ENCODE data around the gene SCAMP3. TPM values are rescaled to one million over a fixed set of nuclear protein-coding genes. Genes with fewer than 3 reads are reported as not detected.
"Not testable (repeated sequence)": the region's sequence is repeated elsewhere in the genome, so short reads cannot be mapped to it uniquely, and the experiment has no call there.

Gene SCAMP3
- total RNA-seq, 1 donor from 2014 or later: 78.6 TPM

DNA sequence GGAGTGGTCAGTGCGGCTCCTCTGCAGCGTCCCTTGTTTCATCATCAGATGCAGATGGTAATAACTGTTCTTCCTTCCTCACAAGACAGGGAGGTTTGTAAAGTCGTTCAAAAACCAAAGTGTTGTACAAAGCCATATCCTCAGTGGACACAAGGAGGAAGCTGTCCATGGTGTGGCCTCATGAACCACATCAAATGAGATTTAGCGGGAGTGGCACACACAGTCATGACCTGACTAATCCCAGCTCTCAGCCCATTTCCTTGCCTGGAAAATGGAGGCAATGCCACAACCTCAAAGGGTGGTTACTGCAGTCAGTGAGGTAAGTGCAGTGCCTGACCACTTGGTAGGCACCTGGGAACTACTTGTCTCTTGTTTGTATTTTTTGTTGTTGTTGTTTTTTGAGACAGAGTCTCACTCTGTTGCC lies 20.3 kb downstream of the SCAMP3 start:
- peaks cover 2% of the 10 kb centered on the region for H3K27me3 Mint-ChIP-seq

DNA sequence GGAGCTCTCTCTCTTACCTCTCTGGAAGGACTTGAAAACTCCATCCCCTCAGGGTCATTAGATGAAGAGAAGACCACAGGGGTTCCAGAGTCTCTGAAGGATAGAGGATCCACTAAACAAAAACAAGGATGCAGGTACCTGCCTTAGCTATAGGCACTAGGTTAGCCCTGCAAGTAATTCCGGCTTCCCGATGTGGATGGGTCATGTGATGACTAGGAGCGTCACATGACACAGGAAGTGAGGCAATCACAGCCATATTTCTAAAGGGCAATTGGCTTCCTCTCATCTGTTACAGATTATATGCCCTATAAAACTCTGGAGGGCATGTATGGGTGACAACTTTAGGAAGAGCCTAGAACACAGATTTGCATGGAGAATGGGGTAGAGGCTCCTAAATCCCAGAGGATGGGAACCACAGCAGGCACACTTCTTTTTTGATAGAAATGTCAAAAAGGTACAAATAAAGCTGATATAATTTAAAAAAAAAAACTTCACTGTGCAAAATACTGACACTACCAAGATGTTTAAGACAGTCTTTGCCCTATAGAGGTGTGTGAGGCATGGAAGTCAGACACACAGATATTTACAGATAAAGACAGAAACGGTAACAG lies 21.0 kb downstream of the SCAMP3 start:
- ATAC-seq (ENCODE audit: low read depth) (peak; percentile 11), DNase-seq (no peak)
- Mint-ChIP-seq H3K27me3 (peaks cover 2% of the 10 kb centered on the region), H3K27ac (peak overlapping the region; percentile 81), H3K4me1 (peaks cover 42% of the 10 kb centered on the region), H3K9me3 (no peaks in the 10 kb centered on the region), H3K4me3 (peak overlapping the region; percentile 87), H3K36me3 (ENCODE audit: low read depth) (peaks cover 33% of the 10 kb centered on the region)
- intact Hi-C loops (cut with micrococcal nuclease): loop anchor here (5.0 kb wide), 1 partner anchor 36 kb away; the partner anchor contains the start of gene HCN3
- POLR2A ChIA-PET: interaction anchor here (0.5 to 1.8 kb wide), 5 partner anchors 10 to 221 kb away, joined by 3 to 10 read pairs (median 4); no protein-coding TSS in a partner anchor
- CTCF ChIA-PET: interaction anchor here (1.1 to 3.2 kb wide), 3 partner anchors 9 to 74 kb away, joined by 3 to 16 read pairs (median 4); no protein-coding TSS in a partner anchor
- TF ChIP-seq, protein P1, sequence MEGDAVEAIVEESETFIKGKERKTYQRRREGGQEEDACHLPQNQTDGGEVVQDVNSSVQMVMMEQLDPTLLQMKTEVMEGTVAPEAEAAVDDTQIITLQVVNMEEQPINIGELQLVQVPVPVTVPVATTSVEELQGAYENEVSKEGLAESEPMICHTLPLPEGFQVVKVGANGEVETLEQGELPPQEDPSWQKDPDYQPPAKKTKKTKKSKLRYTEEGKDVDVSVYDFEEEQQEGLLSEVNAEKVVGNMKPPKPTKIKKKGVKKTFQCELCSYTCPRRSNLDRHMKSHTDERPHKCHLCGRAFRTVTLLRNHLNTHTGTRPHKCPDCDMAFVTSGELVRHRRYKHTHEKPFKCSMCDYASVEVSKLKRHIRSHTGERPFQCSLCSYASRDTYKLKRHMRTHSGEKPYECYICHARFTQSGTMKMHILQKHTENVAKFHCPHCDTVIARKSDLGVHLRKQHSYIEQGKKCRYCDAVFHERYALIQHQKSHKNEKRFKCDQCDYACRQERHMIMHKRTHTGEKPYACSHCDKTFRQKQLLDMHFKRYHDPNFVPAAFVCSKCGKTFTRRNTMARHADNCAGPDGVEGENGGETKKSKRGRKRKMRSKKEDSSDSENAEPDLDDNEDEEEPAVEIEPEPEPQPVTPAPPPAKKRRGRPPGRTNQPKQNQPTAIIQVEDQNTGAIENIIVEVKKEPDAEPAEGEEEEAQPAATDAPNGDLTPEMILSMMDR (IDR thresholded peaks at IDR 0.05): no peak

More for the DNA sequence above, 20.3 kb downstream of the SCAMP3 start:
- H3K9me3 Mint-ChIP-seq: no peaks in the 10 kb centered on the region
- ChIA-PET POLR2A (interaction anchor here (0.5 to 1.8 kb wide), 5 partner anchors 9 to 284 kb away, joined by 3 to 10 read pairs (median 4); no protein-coding TSS in a partner anchor), CTCF (interaction anchor here (0.6 to 3.2 kb wide), 3 partner anchors 9 to 74 kb away, joined by 3 to 16 read pairs (median 3); partner anchors contain the start of gene FDPS)
- H3K36me3 Mint-ChIP-seq (ENCODE audit: low read depth): peaks cover 26% of the 10 kb centered on the region
- intact Hi-C loops (cut with micrococcal nuclease): loop anchor here (5.0 kb wide), 1 partner anchor 35 kb away; the partner anchor contains the start of gene HCN3
- no peak overlapping the region for H3K27ac Mint-ChIP-seq
- peak overlapping the region; percentile 11 for H3K4me3 Mint-ChIP-seq
- TF ChIP-seq, protein P1 (IDR thresholded peaks at IDR 0.05): no peak
- no peak for DNase-seq
- no peak for ATAC-seq (ENCODE audit: low read depth)
- peaks cover 42% of the 10 kb centered on the region for H3K4me1 Mint-ChIP-seq

DNA sequence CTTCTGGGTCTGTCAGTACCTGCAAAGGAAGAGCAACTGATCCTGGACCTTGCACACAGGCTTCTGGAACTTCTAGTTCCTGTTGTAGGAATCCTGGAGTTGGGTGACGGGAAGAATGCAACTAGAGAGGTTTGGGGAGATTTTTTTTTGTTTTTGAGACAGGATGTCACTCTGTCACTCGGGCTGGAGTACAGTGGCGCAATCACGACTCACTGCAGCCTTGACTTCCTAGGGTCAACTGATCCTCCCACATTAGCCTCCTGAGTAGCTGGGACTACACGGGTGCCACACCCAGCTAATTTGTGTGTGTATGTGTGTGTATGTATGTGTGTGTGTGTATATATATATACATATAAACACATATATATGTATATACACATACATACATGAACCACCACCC lies 25.7 kb downstream of the SCAMP3 start:
- no peaks in the 10 kb centered on the region for H3K9me3 Mint-ChIP-seq
- no peaks in the 10 kb centered on the region for H3K27me3 Mint-ChIP-seq
- peaks cover 38% of the 10 kb centered on the region for H3K36me3 Mint-ChIP-seq (ENCODE audit: low read depth)
- POLR2A ChIA-PET: no interaction called here
- TF ChIP-seq, protein P1 (IDR thresholded peaks at IDR 0.05): no peak
- ATAC-seq (ENCODE audit: low read depth): no peak
- CTCF ChIA-PET: no interaction called here
- H3K27ac Mint-ChIP-seq: no peak overlapping the region
- intact Hi-C loops (cut with micrococcal nuclease): no loop called here
- DNase-seq: no peak
- peaks cover 20% of the 10 kb centered on the region for H3K4me1 Mint-ChIP-seq
- no peak overlapping the region for H3K4me3 Mint-ChIP-seq

DNA sequence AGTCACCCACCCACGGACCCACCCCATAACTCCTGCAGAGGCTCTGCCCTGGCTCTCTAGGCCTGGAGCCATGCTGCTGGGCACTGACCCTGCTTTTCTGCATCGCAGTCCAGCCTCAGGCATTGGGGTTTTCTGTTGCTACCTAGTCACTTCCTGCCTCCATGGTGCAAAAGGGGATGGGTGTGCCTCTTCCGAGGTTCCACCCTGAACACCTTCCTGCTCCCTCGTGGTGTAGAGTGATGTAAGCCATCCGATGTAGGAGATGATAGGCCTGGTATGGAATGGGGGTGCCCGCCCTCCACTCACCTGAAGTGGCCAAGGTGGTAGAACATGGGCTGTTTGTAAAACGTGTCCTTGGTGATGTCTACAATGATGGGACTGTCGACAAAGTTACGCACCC lies 26.8 kb downstream of the SCAMP3 start:
- POLR2A ChIA-PET; H3K4me1 Mint-ChIP-seq; H3K4me3 Mint-ChIP-seq; H3K27me3 Mint-ChIP-seq; CTCF ChIA-PET; ATAC-seq (ENCODE audit: low read depth); H3K27ac Mint-ChIP-seq; H3K9me3 Mint-ChIP-seq; DNase-seq; intact Hi-C loops (cut with micrococcal nuclease): not testable (repeated sequence)
- peaks cover 34% of the 10 kb centered on the region for H3K36me3 Mint-ChIP-seq (ENCODE audit: low read depth)

DNA sequence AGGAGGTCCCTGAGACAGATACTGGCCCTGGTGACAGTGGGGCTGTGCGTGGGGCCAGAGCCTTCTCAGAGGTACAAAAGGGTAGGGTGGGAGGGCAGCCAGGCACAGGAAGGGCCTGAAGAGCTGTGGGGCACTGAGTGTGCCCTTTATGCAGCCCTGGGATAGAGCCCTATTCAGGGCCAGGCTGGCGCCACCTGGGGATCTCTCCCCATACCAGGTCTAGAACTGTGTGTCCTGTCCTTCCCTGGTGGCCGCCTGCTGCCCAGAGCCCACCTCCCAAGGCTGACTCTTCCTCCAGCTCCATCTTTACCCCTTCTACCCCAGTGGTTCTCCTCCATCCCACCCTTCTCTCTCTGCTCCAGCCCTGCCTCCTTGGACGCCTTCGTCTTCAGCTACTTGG lies 28.7 kb downstream of the SCAMP3 start:
- H3K4me1 Mint-ChIP-seq: not testable (repeated sequence)

DNA sequence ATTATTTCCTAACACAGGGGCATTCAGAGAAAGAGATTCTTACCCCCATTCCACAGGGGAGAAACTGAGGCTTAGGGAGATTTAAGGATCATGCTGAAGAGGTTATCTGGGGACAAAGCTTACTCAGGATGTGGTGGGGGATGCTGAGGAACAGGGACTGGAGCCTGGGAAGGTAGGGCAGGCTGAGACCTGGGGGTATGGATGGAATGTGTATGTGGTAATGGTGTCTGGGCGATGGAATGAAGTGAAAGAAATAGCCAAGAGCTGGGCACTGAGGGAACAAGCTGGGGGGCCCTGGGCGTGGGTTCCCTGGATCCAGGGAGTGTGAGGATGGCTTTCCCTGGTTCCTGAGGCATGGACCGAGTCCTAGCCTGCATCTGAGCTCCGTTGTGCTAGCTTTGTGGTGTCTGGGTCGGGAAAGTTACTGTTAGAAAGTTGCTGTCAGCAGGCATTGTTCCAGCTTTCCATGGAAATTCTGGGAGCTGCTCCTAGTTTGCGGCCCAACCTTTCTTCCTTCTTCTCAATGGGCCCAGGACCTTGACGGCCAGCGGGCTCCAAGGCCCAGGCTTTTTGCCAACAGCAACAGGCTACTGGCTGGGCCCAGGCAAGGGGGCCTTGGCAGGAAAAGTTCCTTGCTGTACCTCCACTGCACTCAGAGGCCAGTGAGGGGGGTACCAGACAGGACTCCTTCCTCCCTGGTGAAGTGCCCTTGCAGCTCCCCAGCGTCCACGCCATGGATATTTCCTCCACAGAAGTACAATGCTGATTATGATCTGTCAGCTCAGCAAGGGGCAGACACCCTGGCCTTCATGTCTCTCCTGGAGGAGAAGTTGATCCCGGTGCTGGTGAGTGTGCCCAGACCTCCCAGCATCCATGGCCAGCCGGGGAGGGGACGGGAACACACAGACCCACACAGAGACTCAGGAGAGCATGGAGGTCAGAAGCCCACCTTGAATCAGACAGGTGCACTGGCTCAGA lies 29.9 kb downstream of the SCAMP3 start:
- H3K27ac Mint-ChIP-seq; H3K27me3 Mint-ChIP-seq; CTCF ChIA-PET; intact Hi-C loops (cut with micrococcal nuclease); H3K4me1 Mint-ChIP-seq; DNase-seq; H3K9me3 Mint-ChIP-seq; H3K4me3 Mint-ChIP-seq; ATAC-seq (ENCODE audit: low read depth): not testable (repeated sequence)
- H3K36me3 Mint-ChIP-seq (ENCODE audit: low read depth): peaks cover 19% of the 10 kb centered on the region
- POLR2A ChIA-PET: interaction anchor here (0.5 kb wide), 1 partner anchor 26 kb away, joined by 3 read pairs; no protein-coding TSS in a partner anchor

More for the DNA sequence above, 28.7 kb downstream of the SCAMP3 start:
- H3K27me3 Mint-ChIP-seq; H3K27ac Mint-ChIP-seq; ATAC-seq (ENCODE audit: low read depth); intact Hi-C loops (cut with micrococcal nuclease); H3K9me3 Mint-ChIP-seq; POLR2A ChIA-PET; H3K4me3 Mint-ChIP-seq; DNase-seq; CTCF ChIA-PET: not testable (repeated sequence)
- H3K36me3 Mint-ChIP-seq (ENCODE audit: low read depth): peaks cover 28% of the 10 kb centered on the region

DNA sequence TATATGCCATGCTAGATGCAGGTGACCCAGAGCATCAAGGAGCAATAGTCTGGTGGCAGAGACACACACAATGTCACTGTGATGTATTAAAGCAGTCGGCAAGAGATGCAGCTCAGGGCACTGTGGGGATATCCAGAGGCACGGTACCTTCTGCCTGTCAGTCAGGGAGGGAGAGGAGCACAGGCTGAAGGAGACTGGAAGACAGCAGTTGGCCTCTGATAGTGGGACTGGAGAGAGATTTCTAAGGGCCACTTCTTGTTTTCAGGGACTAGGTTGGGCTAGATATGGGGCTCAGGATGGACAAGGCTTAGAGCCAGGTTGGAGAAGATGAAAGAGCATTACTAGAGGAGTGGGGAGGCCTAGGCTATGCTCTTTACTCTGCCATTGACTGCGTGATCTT lies 30.9 kb downstream of the SCAMP3 start:
- POLR2A ChIA-PET; CTCF ChIA-PET; H3K27me3 Mint-ChIP-seq; H3K9me3 Mint-ChIP-seq; DNase-seq; ATAC-seq (ENCODE audit: low read depth); H3K27ac Mint-ChIP-seq; H3K4me3 Mint-ChIP-seq; intact Hi-C loops (cut with micrococcal nuclease): not testable (repeated sequence)
- peaks cover 14% of the 10 kb centered on the region for H3K36me3 Mint-ChIP-seq (ENCODE audit: low read depth)
- peaks cover 11% of the 10 kb centered on the region for H3K4me1 Mint-ChIP-seq

All from activated B cell treated with CpG ODN at 0.5 μM for 24 hours (primary cell).